Peyer's patch (tissue), 4 donors: ENCODE results near the gene SCFD2.
"Not testable (repeated sequence)": the region's sequence is repeated elsewhere in the genome, so short reads cannot be mapped to it uniquely, and the experiment has no call there.

Source experiments
- POLR2A ChIP-seq, 2 donors: fragments of 450-650 bp; IDR thresholded peaks; one replicate each; pipeline ENCODE4 v1.5.1; 2017; ENCODE audit warnings: antibody characterized with exemption in 2 of 2, mild to moderate bottlenecking in 2 of 2, moderate library complexity in 2 of 2
- TF ChIP-seq, protein P1 (sequence below), 6 experiments: fragments of 450-650 bp in 4 of 6; fragments of 200-600 bp in 2 of 6; sonication (generic) in 1 of 6; IDR thresholded peaks; one replicate each; pipeline ENCODE4 v1.5.1; 2017 to 2019; ENCODE audit warnings: antibody characterized with exemption in 6 of 6, mild to moderate bottlenecking in 3 of 6, moderate library complexity in 1 of 6

DNA sequence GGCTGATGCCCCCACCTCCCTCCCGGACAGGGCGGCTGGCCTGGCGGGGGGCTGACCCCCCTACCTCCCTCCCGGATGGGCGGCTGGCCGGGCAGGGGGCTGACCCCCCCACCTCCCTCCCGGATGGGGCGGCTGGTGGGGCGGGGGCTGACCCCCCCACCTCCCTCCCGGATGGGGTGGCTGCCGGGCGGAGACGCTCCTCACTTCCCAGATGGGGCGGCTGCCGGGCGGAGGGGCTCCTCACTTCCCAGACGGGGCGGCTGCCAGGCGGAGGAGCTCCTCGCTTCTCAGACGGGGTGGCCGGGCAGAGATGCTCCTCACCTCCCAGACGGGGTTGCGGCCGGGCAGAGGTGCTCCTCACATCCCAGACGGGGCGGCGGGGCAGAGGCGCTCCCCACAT lies 127.5 kb downstream of the SCFD2 start:
- TF ChIP-seq POLR2A (IDR thresholded peaks at IDR 0.05), result not testable (repeated sequence)
- TF ChIP-seq, protein P1, sequence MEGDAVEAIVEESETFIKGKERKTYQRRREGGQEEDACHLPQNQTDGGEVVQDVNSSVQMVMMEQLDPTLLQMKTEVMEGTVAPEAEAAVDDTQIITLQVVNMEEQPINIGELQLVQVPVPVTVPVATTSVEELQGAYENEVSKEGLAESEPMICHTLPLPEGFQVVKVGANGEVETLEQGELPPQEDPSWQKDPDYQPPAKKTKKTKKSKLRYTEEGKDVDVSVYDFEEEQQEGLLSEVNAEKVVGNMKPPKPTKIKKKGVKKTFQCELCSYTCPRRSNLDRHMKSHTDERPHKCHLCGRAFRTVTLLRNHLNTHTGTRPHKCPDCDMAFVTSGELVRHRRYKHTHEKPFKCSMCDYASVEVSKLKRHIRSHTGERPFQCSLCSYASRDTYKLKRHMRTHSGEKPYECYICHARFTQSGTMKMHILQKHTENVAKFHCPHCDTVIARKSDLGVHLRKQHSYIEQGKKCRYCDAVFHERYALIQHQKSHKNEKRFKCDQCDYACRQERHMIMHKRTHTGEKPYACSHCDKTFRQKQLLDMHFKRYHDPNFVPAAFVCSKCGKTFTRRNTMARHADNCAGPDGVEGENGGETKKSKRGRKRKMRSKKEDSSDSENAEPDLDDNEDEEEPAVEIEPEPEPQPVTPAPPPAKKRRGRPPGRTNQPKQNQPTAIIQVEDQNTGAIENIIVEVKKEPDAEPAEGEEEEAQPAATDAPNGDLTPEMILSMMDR (IDR thresholded peaks at IDR 0.05), result not testable (repeated sequence)
